GM19023 (cell line): Measurements from ENCODE around the gene BRD3.

Source experiments
- ATAC-seq: cut with Tn5 transposase; IDR thresholded peaks from one replicate; pipeline ENCODE4 v1.9.1; 2021; ENCODE audit warnings: mild to moderate bottlenecking, moderate library complexity; ENCODE audit not compliant: unreplicated experiment

BRD3 gene

DNA sequence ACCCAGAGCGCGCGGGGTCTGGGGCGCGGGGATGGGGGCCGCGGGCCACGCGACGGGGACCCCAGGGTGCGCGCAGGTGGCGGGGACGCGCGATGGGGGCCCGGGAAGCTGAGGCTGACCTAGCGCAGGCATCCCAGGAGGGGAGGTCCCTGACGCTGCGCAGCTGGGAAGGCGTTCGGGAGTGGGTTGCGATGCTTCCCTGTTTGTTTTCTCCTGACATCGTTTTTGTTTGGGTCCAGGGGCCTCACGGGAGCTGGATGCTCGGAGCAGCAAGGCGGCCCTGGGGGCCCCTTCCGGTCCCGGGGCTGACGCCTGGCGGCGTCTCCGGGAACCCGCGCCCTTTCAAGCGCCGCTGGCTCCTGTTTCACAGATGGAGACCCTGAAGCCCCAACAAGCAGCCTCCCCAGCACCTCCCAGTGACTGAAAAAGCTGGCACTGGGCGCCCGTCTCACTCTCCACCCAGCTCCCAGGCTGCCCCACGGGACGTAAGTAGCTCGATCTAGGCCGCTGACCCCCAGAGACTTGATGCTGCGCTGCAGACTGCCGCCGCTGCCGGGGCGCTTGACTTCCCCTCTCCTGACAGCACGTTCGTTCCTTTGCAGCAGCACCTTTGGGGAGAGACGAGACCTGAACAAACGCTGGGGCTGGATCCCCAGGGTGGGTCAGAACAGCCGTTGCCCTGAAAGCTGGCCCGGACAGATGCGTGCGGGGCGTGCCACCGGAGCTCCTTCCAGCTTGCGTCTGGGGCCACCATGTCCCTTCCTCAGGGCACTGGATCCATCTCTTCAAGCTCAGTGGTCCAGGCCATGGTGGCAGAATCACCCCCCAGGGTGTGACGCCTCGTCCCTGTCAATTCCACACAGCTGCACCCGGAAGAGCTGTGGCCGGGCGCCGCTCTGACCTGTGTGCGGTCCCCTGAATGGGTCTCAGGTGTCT lies 42.0 kb downstream of the BRD3 start:
- peak; percentile 42 for ATAC-seq

DNA sequence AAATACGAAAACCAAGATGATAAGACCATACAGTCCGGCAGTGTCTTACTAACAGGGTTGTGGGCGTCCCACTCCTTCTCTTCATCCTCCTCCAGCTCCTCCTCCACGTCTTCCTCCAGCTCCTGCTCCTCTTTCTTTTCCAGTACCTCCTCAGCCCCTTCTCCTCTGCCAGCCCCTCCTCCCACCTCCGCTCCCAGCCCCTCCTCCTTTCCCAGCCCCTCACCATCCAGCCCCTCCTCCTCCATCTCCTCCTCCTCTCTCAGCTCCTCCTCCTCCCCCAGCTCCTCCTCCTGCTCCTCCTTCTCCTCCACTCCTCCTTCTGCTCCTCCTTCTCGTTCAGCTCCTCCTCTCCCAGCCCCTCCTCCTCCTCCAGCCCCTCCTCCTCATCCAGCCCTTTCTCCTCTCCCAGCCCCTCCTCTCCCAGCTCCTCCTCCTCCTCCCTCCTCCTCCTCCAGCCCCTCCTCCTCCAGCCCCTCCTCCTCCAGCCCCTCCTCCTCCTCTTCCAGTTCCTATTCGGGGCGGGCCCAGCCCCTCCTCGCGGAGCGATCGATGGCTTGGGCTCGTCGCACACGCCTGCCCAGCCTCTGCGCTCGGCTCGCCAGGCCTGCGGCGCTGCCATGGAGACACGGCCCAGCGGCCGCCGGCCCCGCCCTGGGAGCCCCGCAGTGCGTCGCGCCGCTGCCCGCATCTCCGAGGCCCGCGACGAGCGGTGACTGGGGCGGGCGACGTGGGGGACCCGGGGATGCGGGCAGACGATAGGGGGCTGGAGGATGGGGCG lies 42.8 kb downstream of the BRD3 start, which contains the start of gene BRD3OS:
Gene BRD3OS, plus strand, starts transcription at position 654 of the 778 bp plus-strand sequence. CDS start 1,267 bp downstream, outside the sequence.
- ATAC-seq: peak; percentile 89

DNA sequence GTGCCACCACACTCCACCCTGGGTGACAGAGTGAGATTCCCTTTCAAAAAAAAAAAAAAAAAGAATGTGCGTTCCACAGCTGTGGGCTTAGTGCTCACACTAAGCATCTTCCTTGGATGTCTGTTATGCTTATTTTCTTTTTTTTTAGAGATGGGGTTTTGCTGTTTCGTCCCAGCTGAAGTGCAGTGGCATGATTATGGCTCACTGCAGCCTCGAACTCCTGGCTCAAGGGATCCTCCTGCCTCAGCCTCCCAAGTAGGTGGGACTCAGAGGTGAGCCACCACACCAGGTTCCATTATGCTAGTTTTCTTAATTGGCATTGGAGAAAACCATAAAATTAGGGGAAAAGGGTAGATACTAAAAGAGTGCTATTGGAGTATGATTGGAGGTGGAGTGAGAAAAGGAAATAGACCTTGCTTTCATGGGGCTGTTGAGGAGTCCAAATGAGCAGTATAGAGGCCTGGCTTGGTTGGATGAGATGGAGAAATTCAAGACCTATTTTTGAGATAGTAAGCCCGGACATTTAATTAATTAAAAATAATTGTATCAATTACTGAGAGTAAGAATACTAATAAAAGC lies 43.5 kb downstream of the BRD3 start:
- ATAC-seq: no peak

DNA sequence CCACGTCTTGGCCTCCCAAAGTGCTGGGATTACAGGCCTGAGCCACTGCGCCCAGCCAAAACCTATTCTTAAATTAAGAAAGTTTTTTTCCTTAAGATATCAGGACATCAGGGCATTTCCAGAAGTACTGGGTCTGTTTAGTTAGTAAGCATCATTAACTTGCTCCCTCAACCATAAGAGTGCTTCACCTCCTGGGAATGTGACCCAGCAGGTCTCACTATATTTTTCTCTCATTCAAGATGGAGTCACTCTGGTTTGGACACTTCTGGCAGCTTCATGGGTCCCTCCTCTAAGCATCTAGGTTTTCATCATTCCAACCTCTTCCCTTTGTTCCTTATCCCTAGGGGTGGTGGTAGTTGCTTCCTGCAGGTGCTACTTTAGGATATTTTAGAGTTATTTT lies 52.9 kb downstream of the BRD3 start:
- no peak for ATAC-seq

DNA sequence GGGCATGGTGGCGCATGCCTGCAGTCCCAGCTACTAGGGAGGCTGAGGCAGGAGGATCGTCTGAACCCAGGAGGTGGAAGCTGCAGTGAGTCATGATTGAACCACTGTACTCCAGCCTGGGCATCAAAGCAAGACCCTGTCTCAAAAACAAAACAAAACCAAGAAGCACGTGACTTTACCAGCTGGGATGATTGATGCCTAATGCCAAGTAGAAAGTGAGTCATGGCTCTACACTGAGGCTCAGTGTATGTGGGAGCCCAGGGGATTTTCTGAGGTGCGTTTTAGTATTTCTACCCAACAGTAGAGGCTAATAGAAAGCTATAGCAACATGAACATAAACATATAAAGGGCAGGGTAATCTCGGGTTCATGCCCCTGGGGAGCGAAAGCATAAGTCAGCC lies 56.4 kb downstream of the BRD3 start:
- ATAC-seq: no peak

DNA sequence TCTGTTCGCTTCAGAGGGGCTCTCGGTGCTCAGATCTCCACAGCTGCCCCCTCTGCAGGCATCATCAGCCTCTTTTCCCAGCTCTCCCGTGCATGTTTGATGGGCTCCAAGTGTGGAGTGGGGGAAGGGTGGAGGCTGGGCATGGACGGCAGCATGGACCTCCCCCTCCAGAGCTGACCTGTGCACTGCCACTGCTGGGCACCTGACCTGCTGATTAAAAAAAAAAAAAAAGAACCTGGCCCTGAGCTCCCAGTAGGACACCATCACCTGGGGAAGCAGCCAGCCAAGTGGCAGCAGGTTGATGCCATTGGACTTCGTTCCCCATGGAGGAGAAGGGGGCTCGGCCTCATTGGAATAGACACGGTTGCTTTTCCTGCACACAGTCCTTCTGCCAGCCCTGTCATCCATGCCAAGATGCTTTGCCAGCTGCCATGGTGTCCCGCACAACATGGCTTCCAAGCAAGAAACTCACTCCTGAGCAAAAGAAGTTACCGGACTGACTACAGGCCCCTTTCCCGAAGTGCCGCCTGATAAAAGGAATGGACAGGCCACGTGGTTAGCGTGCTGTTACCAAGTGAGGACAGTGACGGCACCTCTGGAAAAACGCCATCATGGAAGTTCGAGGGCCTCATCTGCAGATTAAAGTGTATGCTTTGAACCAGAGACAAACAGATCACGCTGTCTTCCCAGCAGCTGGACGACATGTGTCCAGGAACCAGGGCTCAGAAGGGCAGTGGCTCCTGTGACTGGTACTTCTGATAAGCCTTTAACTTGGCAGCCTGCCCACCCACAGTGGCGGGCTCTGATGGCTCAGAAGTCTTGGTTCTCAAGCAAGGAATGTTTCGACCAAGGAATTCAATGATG lies 57.3 kb downstream of the BRD3 start:
- ATAC-seq: no peak

DNA sequence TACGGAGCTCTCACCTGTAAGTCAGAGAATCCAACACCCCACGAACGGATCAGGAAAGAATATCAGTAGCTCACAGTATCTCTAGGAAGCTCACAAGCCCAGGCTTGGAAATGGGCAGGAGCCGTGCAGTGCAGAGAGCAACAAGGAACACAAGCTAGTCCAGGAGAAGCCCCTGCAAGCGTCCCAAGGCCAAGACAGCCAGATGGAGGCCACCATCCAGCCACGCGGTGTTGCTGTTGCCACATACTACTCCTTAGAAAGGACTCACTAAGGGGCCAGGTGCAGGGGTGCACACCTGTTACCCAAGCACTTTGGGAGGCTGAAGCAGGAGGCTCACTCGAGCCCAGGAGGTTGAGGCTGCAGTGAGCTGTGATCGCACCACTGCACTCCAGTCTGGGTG lies 60.3 kb downstream of the BRD3 start:
- ATAC-seq: no peak

DNA sequence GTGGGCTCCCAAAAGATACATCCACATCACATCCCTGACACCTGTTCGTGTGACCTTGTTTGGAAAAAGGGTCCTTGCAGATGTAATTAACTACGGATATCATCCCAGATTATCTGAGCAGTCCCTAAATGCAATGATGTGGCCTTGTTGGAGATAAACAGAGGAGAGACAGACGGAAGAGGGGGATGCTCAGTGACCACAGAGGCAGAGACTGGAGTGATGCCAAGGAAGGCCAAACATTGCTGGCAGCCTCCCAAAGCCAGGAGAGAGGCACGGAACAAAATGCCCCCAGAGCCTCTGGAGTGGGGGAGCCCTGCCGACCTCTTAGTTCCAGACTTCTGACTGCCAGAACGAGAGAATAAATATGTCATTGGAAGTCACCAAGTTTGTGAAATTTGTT lies 60.7 kb downstream of the BRD3 start:
- no peak for ATAC-seq

DNA sequence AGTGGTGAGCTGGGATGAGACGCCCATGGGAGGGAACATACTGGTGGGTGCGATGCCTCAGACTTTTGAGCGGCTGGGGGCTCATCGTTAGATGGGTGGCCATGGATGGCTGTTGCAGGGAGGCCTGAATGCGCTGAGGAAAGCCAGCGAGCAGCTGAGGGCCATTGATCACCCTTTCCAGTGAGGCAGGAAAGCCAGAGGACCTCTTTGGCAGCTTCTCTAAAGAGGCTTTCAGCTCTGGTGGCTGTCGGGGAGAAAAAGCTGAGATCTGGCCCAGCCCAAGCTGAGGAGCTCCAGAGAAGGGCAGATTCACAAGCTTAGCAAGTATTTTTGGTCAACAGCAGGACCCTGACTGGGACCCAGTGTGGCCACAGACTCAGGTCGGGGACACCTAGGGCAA lies 62.4 kb downstream of the BRD3 start:
- no peak for ATAC-seq

DNA sequence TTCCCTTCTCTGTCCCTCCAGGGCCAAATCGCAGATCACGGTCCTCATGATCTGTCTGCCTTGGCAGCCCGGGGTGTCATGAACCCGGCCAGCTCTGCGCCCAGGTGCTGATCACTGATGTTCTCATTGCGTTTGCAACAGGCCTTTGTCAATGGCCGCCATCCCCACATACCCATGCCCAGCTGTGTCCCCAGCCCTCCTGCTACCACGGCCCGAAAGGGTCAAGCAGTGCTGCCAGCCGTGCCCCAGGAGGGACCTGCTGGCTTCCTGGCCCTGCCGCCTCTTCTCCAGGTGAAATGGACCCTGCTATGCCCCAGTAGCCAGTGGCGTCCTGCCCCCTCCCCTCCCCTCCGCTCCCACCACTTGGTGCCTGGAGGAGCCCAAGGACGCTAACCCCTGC lies 62.9 kb downstream of the BRD3 start:
- no peak for ATAC-seq

DNA sequence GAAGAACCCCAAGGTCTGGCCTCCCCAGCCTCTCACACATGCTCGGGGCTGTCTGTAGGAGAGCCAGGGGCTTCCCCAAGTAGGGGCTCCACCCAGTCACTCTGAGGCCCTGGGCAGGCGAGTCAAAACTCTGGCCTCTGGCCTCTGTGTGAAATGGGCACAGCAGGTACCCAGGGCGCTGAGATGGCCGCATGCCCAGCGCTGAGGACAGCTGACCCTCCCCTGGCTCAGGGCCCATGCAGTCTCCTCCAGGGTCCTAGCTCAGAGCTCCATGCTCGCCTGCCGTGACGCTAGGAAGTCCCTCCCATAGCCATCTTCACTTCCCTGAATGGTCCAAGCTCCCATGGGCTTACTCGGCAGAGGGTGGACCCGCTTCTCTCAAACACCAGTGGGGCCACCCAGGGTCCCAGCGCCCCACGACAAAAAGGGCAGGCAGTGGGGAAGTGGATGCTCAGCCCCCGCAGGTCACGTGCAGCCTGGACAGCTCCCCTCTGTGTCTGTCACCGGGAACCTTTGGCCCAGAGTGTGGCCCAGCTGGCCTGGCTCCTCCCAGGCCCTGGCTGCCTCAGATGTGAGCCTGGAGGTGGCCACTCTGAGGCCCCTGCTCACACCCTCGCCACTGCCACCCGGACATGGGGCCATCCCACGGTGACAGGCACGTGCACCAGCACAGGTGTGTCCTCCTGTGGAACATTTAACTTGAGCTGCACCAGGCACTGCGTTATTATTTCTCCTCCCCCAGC lies 63.5 kb downstream of the BRD3 start:
- ATAC-seq: no peak

DNA sequence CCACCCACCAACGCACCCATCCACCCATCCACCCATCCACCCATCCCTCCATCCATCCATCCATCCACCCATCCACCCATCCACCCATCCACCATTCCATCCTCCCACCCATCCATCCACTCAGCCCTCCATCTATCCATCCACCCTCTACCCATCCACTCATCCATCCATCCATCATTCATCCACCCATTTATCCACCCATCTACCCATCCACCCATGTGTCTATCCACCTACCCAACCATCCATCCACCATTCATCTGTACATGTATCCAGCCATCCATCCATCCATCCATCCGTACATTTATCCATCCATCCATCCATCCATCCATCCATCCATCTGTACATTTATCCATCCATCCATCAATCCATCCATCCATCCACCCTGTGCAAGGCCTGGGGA lies 64.6 kb downstream of the BRD3 start:
- no peak for ATAC-seq

DNA sequence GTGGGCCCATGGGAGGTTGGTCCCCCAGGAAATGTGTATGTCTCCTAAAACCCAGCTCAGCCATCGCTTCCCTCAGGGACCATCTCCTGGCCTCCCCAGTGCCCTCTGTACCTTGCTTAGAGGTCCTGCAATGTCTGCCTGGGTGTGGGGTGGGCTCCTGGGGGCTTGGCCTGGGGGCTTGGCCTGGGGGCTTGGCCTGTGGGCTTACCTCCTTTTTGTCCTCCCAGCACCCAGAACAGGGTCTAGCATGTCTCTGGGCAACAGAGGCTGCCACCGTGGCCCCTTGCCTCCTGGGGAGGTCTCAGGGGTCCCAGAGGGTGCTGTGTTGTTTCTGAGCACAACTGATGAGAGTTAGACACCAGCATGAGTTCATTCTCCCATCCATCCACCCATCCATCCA lies 65.0 kb downstream of the BRD3 start:
- ATAC-seq: no peak

DNA sequence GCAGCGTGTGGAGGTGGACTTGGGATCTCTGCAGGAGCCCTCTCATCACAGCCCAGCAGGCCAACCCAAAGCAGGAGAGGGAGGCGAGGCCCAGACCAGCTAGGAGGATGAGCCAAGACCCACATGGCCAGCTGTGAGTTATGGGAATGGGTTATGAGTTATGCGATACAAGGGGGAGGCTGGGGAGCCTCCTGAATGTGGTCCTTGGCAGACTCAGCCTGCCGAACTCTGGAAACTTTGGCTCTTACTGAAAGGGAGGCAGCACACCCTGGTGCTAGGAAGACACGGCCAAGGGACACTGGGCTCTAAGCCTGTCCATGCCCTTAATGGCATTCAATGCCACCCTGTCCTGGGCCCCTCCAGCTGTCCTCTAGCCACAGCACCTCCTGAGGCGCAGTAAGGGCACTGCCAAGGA lies 68.0 kb downstream of the BRD3 start:
- no peak for ATAC-seq

DNA sequence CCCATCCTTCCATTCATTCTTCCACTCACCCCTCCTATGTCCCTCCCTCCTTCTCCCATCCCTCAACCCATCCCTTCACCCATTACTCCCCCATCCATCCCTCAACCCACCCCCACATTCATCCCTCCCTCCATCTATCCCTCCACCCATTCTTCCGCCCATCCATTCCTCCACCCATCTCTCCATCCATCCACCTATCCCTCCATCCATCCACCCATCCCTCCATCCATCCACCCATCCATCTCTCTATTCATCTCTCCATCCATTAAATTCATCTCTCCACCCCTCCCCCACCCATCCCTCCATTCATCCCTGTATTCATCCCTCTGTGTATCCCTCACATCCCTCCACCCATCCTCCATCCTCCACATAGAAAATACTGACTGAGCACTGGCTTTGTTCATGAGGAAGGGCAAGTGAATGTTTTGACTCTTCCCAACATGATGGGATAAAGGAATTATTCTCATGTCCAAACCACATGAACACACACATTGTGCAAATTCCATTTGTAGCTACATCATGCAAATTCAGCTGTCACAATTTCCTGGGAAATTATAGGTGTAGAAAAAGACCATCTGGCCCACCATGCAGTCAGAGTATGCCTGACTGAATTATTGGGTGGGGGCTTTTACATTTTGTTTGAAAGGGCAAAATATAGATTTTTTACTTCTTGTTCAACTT lies 68.8 kb downstream of the BRD3 start:
- no peak for ATAC-seq

DNA sequence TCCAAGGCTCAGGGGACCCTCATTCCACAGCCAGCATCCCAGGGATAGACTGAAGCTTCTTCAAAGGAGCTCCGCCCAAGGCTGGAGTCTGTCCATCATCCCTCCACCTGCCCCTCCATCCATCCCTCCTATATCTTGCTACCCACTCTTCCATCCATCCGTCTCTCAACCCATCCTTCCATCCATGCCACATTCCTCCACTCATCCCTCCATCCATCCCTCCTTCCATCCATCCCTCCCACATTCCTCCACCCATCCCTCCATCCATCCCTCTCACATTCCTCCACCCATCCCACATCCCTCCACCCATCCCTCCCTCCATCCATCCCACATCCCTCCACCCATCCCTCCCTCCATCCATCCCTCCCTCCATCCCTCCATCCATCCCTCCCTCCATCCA lies 70.2 kb downstream of the BRD3 start:
- no peak for ATAC-seq

DNA sequence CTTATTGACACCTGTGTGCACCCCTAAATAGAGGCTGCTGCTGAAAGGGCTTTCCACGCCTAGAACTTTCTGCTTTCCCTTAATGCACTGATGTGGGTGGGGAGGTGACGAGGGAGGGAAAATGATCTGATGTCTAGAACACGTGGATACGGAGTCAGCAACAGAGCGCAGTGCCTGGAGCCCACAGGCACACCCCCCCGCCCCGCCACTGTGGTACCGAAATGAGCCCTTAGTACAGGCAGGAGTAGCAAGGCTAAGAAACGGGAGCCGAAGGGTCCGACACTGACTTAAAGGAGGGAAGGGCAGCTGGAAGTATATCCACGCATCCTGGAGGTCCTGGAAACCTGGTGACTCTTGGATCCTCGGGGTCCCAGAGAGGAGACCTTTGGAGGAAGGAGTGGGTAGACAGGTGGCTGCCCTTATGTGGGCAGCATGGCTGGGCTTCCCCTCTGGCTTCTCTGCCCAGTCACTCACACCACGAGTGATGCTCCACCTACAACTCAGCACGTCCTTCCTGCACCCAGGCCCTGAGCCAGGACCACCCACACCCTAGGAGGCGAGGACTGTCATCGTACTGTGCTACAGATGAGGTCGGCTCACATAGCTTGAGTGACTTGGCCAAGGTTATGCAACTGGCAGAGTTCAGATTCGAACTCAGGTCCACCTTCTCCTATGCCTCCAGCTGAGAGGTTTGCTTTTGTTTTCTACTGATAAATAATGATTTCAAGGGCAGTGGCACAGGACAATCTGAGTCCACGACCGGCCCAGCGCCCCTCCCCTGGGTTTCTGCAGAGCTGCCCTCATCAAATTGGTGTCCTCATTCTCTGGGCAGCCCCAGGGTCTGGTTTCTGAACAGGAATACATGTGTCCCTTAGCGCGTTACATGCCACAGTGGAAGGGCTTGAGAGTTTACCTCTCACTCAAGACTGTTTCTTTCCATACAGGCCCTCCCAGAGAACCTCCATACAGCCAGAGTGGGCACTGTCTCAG lies 71.0 kb downstream of the BRD3 start:
- ATAC-seq: no peak
